ENCODE data around the gene DHRS7B. TPM values are rescaled to one million over a fixed set of nuclear protein-coding genes. Genes with fewer than 3 reads are reported as not detected.
"Not testable (repeated sequence)": the region's sequence is repeated elsewhere in the genome, so short reads cannot be mapped to it uniquely, and the experiment has no call there.

The DHRS7B gene
- polyA plus RNA-seq, 1 donor (not counting 4 experiments of a cell fraction or from before 2014, with no cell fraction given): 33.8 TPM

DNA sequence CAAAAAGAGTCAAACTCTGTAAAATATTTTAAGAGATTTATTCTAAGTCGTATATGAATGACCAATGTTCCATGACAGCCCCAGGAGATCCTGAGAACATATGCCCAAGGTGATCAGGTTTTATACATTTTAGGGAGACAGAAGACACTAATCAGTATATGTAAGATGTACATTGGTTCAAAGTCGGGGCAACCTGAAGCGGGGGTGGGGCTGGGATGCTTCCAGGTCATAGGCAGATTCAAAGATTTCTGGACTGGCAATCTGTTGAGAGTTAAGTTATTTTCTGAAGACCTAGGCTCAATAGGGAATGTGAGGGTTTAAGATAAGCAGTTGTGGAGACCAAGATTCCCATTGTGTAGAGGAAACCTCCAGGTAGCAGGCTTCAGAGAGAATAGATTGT, 20.4 kb upstream of the DHRS7B start:
- dilution Hi-C loops (cut with MboI; ENCODE audit: extremely low pct_ligation_motif_present, low sequenced_read_pairs): no loop called here
- FAIRE-seq (no peak), DNase-seq (ENCODE audit: low read depth, low spot score) (no peak)
- Histone ChIP-seq H3K4me3 (ENCODE audit: control insufficient read depth in 2 of 3, extremely low read depth in 1 of 3, insufficient read depth in 2 of 3, low read depth in 1 of 3, low read length in 3 of 3) (no peak overlapping the region), H3K27me3 (ENCODE audit: control insufficient read depth, extremely low read depth, insufficient read depth, low read length) (no peaks in the 10 kb centered on the region), H2AFZ (ENCODE audit: control insufficient read depth, low read length) (no peak overlapping the region), H3K79me2 (ENCODE audit: control insufficient read depth, insufficient read depth, low read length) (no peaks in the 10 kb centered on the region), H3K9me3 (ENCODE audit: control insufficient read depth, low read depth, low read length) (no peaks in the 10 kb centered on the region), H4K20me1 (ENCODE audit: control insufficient read depth, extremely low read depth, insufficient read depth, low read length) (no peaks in the 10 kb centered on the region), H3K36me3 (ENCODE audit: control insufficient read depth in 2 of 2, extremely low read depth in 1 of 2, insufficient read depth in 2 of 2, low read length in 2 of 2) (no peaks in the 10 kb centered on the region), H3K27ac (ENCODE audit: control insufficient read depth, insufficient read depth, low read length) (no peak overlapping the region), H3K9me1 (ENCODE audit: control insufficient read depth, extremely low read depth, insufficient read depth, low read length) (no peaks in the 10 kb centered on the region), H3K4me1 (ENCODE audit: control insufficient read depth, extremely low read depth, insufficient read depth, low read length) (no peaks in the 10 kb centered on the region), H3K4me2 (ENCODE audit: control insufficient read depth, extremely low read depth, insufficient read depth, low read depth, low read length) (no peak overlapping the region), H3K9ac (ENCODE audit: control insufficient read depth, extremely low read depth, insufficient read depth, low read length) (no peak overlapping the region)
- TF ChIP-seq, protein P1, sequence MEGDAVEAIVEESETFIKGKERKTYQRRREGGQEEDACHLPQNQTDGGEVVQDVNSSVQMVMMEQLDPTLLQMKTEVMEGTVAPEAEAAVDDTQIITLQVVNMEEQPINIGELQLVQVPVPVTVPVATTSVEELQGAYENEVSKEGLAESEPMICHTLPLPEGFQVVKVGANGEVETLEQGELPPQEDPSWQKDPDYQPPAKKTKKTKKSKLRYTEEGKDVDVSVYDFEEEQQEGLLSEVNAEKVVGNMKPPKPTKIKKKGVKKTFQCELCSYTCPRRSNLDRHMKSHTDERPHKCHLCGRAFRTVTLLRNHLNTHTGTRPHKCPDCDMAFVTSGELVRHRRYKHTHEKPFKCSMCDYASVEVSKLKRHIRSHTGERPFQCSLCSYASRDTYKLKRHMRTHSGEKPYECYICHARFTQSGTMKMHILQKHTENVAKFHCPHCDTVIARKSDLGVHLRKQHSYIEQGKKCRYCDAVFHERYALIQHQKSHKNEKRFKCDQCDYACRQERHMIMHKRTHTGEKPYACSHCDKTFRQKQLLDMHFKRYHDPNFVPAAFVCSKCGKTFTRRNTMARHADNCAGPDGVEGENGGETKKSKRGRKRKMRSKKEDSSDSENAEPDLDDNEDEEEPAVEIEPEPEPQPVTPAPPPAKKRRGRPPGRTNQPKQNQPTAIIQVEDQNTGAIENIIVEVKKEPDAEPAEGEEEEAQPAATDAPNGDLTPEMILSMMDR (optimal IDR thresholded peaks at IDR 0.05 in 1 of 3, IDR thresholded peaks at IDR 0.05 in 1 of 3, conservative IDR thresholded peaks at IDR 0.05 in 1 of 3; ENCODE audit: extremely low read depth in 1 of 3, insufficient read depth in 2 of 3, low read length in 3 of 3): no peak
- no peak for TF ChIP-seq EZH2 (IDR thresholded peaks at IDR 0.05; ENCODE audit: low read length)

- FAIRE-seq; H3K4me1 ChIP-seq (ENCODE audit: control insufficient read depth, extremely low read depth, insufficient read depth, low read length); H3K4me2 ChIP-seq (ENCODE audit: control insufficient read depth, extremely low read depth, insufficient read depth, low read depth, low read length); H3K27me3 ChIP-seq (ENCODE audit: control insufficient read depth, extremely low read depth, insufficient read depth, low read length); H4K20me1 ChIP-seq (ENCODE audit: control insufficient read depth, extremely low read depth, insufficient read depth, low read length); H3K9ac ChIP-seq (ENCODE audit: control insufficient read depth, extremely low read depth, insufficient read depth, low read length); H3K9me3 ChIP-seq (ENCODE audit: control insufficient read depth, low read depth, low read length); H3K79me2 ChIP-seq (ENCODE audit: control insufficient read depth, insufficient read depth, low read length); H3K9me1 ChIP-seq (ENCODE audit: control insufficient read depth, extremely low read depth, insufficient read depth, low read length); H3K4me3 ChIP-seq (ENCODE audit: control insufficient read depth in 2 of 3, extremely low read depth in 1 of 3, insufficient read depth in 2 of 3, low read depth in 1 of 3, low read length in 3 of 3); H3K27ac ChIP-seq (ENCODE audit: control insufficient read depth, insufficient read depth, low read length); H2AFZ ChIP-seq (ENCODE audit: control insufficient read depth, low read length); DNase-seq (ENCODE audit: low read depth, low spot score); dilution Hi-C loops (cut with MboI; ENCODE audit: extremely low pct_ligation_motif_present, low sequenced_read_pairs); H3K36me3 ChIP-seq (ENCODE audit: control insufficient read depth in 2 of 2, extremely low read depth in 1 of 2, insufficient read depth in 2 of 2, low read length in 2 of 2): not testable (repeated sequence)
Observed at GRCh38 chr17:21107067-21107650, 19.6 kb upstream of the DHRS7B start.

DNA sequence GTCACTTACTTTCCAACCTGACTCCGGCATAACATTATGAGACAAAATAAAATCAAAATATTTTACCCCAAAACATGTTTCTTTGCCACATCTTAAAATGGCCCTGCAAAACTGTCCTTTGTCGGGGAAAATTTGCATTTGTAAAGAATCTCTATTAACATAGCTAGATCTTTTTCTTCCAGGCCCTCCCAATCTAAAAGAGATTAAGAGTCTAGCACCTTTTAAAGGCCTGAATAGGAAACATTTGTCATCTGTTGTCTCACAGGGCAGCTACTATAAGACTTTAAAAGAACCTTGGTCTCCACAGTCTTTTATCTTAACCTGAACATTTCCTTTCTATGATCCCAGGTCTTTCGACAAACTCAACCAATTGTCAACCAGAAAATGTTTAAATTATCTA, 18.1 kb upstream of the DHRS7B start:
- Histone ChIP-seq H3K9me3 (ENCODE audit: control insufficient read depth, low read depth, low read length) (no peaks in the 10 kb centered on the region), H3K27me3 (ENCODE audit: control insufficient read depth, extremely low read depth, insufficient read depth, low read length) (no peaks in the 10 kb centered on the region), H2AFZ (ENCODE audit: control insufficient read depth, low read length) (no peak overlapping the region), H3K36me3 (ENCODE audit: control insufficient read depth in 2 of 2, extremely low read depth in 1 of 2, insufficient read depth in 2 of 2, low read length in 2 of 2) (no peaks in the 10 kb centered on the region), H3K9ac (ENCODE audit: control insufficient read depth, extremely low read depth, insufficient read depth, low read length) (no peak overlapping the region), H3K79me2 (ENCODE audit: control insufficient read depth, insufficient read depth, low read length) (no peaks in the 10 kb centered on the region), H3K4me2 (ENCODE audit: control insufficient read depth, extremely low read depth, insufficient read depth, low read depth, low read length) (no peak overlapping the region), H3K27ac (ENCODE audit: control insufficient read depth, insufficient read depth, low read length) (no peak overlapping the region), H3K4me3 (ENCODE audit: control insufficient read depth in 2 of 3, extremely low read depth in 1 of 3, insufficient read depth in 2 of 3, low read depth in 1 of 3, low read length in 3 of 3) (no peak overlapping the region), H3K9me1 (ENCODE audit: control insufficient read depth, extremely low read depth, insufficient read depth, low read length) (no peaks in the 10 kb centered on the region), H4K20me1 (ENCODE audit: control insufficient read depth, extremely low read depth, insufficient read depth, low read length) (no peaks in the 10 kb centered on the region), H3K4me1 (ENCODE audit: control insufficient read depth, extremely low read depth, insufficient read depth, low read length) (peaks cover 3% of the 10 kb centered on the region)
- no peak for FAIRE-seq
- no peak for TF ChIP-seq EZH2 (IDR thresholded peaks at IDR 0.05; ENCODE audit: low read length)
- TF ChIP-seq, protein P1 (optimal IDR thresholded peaks at IDR 0.05 in 1 of 3, IDR thresholded peaks at IDR 0.05 in 1 of 3, conservative IDR thresholded peaks at IDR 0.05 in 1 of 3; ENCODE audit: extremely low read depth in 1 of 3, insufficient read depth in 2 of 3, low read length in 3 of 3): no peak
- no peak for DNase-seq (ENCODE audit: low read depth, low spot score)
- dilution Hi-C loops (cut with MboI; ENCODE audit: extremely low pct_ligation_motif_present, low sequenced_read_pairs): no loop called here
